Cardiac septum (tissue), 1 donor: ENCODE data around the gene TRIP10. TPM values are rescaled to one million over a fixed set of nuclear protein-coding genes. Genes with fewer than 3 reads are reported as not detected.
"Not testable (repeated sequence)": the region's sequence is repeated elsewhere in the genome, so short reads cannot be mapped to it uniquely, and the experiment has no call there.

Source experiments
- DNase-seq: peaks from one replicate; pipeline ENCODE4 v3.0.0-alpha.2; 2020; ENCODE audit warnings: low spot score
- intact Hi-C: fragments of 100-400 bp; cut with DNase I; formaldehyde crosslinking; loops from one replicate; pipeline ENCODE4 v1.14.0; 2022
- long read RNA-seq: library from polyadenylated mRNA; unstranded; transcript quantifications from one replicate; pipeline ENCODE4 v2.0.0, GENCODE V29; 2021
- total RNA-seq: library from RNA; stranded (reverse); fragmentation: NEBNext Ultra II Directional; extraction: Animal tissue kit (Norgen Biotek cat#: 25700); gene quantifications from one replicate; pipeline ENCODE4 v1.2.1, GENCODE V29; 2021
- donor health status: DM: no; HTN: no; CAD: no.

Gene TRIP10, protein sequence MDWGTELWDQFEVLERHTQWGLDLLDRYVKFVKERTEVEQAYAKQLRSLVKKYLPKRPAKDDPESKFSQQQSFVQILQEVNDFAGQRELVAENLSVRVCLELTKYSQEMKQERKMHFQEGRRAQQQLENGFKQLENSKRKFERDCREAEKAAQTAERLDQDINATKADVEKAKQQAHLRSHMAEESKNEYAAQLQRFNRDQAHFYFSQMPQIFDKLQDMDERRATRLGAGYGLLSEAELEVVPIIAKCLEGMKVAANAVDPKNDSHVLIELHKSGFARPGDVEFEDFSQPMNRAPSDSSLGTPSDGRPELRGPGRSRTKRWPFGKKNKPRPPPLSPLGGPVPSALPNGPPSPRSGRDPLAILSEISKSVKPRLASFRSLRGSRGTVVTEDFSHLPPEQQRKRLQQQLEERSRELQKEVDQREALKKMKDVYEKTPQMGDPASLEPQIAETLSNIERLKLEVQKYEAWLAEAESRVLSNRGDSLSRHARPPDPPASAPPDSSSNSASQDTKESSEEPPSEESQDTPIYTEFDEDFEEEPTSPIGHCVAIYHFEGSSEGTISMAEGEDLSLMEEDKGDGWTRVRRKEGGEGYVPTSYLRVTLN
- 86.1 TPM for total RNA-seq
- long read RNA-seq, transcript TRIP10-202 (14 exons, 2,035 nt), result minor isoform, 31 of 154 reads
- long read RNA-seq, transcript TRIP10-201 (15 exons, 2,153 nt), result major isoform, 69 of 154 reads
- long read RNA-seq, partial matches to known transcripts, result 19 of 154 reads
- long read RNA-seq, other reads (novel, unspliced or antisense), result 35 of 154 reads

DNA sequence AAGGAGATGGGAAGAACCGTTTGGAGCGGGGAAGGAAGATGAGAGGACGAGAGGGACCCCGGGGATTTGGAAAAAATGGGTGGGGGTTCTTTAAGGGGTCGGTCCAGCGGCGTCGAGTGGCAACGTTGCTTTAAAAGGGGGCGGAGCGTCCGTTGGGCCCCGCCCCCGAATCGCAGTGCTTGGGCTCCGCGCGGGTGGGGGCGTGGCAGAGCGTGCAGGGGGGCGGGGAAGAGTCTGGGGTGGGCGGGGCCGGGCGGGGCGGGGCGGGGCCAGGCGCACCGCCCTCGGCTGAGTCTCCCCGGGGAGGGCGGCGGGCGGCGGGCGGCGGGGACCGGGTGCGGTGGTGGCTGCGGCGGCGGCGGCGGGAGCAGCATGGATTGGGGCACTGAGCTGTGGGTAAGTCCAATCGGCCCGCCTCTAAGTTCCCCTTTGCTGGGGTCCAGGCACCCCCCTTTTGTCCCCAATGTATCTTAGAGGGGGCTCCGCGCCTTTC, at the start of gene TRIP10:
TSS of gene TRIP10 (plus strand) at position 291 of the 493 bp plus-strand sequence. CDS start at position 373, 82 bp downstream.
- DNase-seq, result peak; percentile 92
- intact Hi-C loops, result loop anchor here (2.0 to 5.0 kb wide), 3 partner anchors 123 to 367 kb away; partner anchors contain the start of gene ALKBH7

DNA sequence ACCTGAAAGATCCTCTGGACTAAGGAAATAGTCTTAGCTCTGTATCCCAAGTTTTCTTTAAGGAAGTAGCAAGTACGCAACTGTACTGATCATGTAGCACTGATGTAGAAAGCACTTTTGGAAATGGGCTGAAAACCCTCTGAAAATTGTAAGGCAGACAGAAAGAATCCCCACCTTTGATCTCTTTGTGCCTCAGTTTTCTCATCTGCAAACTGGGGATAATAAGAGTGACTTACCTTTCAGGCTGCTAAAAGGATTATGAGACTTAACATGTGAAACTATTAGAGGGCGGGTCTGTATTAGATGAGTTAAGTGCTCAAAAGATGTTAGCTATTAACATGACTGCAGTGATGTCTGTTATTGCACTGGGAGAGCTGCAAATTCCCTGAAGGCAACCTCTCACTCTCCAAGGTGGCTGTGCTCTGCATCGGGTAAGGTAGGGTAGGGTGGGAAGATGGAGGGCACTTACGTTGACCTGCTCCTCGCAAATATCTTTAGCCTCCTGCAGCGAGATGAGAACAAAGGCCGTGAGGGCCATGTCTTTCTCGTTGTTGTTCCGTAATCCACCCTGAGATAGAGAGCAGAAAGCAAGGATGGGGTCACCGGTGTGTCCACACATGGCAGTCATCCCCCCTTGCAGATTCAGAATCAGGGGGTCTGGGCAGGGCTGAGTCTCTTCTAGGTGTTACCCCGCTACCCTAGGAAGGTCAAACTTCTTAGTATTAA, 49.2 kb upstream of the TRIP10 start:
- intact Hi-C loops, result no loop called here
- DNase-seq, result no peak

DNA sequence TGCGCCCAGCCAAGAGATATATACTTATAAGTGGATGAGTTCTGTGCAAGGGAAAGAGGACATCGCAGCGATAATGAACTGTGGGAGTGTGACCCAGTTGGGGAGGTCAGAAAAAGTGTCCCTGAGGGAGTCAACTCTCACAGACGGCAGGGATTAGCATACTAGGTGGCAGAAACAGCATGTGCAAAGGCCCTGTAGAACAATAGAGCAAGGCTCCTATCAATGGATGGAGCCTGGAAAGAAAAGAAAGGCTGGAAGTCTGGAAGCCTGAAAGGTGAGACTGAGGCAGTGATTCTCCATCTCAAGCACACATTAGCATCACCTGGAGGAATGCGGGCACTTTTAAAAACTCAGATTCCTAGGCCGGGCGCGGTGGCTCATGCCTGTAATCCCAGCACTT, 48.1 kb upstream of the TRIP10 start:
- intact Hi-C loops, result no loop called here
- DNase-seq, result no peak

DNA sequence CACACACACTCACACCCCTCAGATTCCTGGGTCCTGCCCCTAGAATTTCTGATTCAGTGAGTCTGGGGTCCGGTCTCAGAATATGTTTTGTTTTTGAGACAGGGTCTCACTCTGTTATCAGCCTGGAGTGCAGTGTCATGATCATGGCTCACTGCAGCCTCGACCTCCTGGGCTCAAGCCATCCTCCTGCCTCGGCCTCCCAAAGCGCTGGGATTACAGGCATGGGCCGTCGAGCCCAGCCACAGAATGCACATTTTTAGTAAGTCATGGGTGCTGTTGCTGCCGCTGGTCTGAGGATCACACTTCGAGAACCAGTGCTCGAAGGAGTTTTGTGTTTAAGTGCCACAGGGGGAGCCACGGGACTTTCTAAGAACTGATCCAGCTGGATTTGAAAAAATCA, 47.5 kb upstream of the TRIP10 start:
- intact Hi-C loops, result no loop called here
- no peak for DNase-seq

DNA sequence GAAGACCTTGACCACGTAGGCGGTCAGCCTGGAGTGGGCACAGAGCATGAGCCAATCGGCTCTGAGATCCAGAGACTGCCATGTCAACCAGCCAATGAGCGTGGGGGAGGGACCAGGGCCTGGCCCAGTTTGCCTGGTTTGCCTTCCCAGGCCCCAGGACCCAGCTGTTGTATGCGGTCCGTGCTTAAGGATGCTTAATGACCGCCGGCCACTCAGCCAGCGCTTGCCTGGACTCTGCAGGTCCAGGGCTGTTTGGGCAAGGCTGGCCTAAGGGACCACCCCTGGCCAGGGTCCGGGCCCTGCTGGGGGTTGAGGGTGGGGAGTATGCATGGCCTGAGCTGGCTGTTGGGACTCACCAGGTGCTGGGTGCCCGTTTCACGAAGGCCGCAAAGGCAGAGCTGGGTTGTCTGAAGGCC, 46.4 kb upstream of the TRIP10 start:
- DNase-seq, result no peak
- intact Hi-C loops, result no loop called here

DNA sequence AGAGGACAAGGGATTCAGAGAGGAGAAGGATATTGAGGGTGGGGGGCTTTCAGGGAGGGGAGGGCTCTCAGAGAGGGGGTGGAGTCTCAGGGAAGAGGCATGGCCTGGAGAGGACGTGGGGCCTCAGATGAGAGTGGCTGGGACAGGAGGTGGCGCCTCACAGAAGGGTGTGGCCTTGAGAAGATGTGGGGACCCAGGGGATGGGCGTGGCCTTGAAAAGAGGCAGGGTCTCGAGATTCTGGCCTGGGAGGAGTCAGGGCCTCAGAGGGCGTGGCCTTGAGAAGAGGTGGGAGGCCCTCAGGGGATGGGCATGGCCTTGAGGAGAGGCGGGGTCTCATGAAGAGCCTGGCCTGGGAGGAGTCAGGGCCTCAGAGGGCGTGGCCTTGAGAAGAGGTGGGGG, 45.8 kb upstream of the TRIP10 start:
- intact Hi-C loops, result no loop called here
- no peak for DNase-seq

DNA sequence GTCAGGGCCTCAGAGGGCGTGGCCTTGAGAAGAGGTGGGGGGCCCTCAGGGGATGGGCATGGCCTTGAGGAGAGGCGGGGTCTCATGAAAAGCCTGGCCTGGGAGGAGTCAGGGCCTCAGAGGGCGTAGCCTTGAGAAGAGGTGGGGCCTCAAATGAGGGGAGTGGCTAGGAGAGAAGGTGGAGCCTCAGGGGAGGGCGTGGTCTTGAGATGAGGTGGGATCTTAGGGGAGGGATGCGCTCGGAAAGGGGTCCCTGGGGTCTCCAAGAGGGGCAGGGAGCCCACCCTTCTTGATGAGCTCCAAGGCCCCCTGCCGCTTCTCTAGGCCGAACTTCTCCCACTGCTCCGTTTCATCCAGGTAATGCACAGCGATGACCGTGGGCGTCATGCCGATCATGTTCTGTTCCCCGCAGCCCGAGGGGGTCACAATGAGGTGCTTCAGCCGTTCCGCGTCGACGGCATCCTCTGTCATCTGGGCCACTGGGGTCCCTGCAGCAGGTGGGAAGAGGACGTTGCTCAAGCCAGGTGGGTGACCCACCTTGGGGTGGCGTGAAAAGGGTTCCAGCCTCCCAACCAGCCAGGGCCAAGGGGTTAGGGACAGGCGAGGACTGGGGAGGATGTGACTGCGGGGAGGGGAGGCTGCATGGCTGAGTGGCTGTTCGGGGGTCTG, 45.2 kb upstream of the TRIP10 start:
- intact Hi-C loops, result no loop called here
- DNase-seq, result no peak

DNA sequence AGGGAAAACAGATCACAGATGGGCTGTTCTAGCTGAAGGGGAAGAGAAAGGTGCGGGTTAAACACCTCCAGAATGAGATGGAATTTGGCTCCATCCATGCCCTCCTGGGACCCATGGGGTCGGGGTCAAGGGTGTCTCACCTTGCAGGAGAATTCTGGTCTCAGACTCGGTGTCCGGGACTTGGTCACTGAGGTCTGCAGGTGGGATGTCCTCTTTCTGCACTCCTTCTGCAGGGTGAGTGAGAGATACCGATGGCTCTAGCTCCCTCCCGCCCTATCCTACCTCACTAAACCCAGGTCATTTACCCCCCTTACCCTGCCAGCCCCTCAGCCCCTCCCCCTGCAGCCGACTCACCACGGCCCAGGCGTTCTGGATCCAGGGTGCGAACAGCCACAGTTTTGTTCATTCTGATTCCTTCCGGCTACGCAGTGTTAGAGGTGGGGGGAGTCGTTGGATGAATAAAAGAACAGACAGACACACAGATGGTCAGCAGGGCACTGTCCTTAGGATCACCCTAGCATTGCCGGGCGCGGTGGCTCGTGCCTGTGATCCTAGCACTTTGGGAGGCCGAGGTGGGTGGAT, 43.1 kb upstream of the TRIP10 start:
- DNase-seq, result no peak
- intact Hi-C loops, result no loop called here

DNA sequence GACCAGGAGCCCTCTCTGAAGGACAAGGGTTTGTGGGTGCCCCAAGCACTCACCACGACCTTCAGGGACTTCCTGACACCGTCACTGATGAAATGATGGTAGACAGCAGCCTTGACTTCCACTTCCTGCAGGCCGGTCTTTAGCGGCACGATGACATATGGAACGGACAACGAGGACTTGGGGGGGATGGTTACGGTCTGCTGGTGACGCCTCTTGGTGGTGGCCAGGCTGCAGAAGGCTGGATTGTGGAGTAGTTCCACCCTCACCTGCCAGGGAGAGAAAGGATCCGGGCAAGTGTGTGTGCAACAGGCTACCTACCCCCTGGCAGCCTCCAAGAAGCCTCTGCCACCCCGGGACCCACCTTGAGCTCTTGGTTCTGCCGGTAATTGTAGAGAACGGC, 42.2 kb upstream of the TRIP10 start:
- no peak for DNase-seq
- intact Hi-C loops, result no loop called here

DNA sequence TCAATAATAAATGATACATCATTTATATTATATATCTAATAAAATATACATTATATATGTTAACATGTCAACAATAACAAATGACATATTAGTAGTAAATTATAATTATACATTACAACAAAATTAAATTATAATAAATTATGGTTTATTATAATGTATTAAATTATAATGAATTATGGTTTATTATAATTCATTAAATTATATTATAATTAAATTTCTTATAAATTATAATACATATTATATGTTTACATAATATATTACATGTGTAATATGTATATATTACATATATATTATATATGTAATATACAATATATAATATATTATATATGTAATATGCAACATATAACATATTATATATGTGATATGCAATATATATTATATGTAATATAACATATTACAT, 39.5 kb upstream of the TRIP10 start:
- intact Hi-C loops, result no loop called here
- DNase-seq, result no peak

DNA sequence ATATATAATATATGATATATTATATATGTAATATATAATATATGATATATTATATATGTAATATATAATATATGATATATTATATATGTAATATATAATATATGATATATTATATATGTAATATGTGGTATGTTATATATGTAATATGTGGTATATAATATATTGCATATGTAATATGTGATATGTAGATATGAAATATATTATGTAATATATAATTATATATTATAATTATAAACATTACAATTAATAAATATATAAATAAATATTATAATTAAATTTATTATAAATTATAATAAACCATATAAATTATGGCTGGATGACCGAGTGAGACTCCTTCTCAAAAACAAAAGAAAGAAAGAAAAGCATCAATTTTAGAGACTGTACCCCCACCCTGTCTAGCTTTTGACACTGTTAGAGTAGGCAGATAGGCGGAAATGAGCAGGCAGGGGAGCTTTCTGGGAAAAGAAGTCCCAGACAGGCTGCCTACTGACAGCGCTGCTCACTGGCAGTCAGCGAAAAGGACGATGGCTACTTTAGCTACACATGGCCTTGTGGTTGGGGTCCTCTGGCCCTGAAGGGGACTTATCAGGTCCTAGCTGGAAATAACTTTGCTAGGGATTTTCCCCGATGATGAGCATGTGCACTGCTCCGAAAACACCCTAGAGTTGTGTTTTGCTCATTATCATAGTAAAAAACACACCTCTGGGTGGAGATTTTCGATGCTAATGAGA, 38.7 kb upstream of the TRIP10 start:
- intact Hi-C loops, result no loop called here
- no peak for DNase-seq

DNA sequence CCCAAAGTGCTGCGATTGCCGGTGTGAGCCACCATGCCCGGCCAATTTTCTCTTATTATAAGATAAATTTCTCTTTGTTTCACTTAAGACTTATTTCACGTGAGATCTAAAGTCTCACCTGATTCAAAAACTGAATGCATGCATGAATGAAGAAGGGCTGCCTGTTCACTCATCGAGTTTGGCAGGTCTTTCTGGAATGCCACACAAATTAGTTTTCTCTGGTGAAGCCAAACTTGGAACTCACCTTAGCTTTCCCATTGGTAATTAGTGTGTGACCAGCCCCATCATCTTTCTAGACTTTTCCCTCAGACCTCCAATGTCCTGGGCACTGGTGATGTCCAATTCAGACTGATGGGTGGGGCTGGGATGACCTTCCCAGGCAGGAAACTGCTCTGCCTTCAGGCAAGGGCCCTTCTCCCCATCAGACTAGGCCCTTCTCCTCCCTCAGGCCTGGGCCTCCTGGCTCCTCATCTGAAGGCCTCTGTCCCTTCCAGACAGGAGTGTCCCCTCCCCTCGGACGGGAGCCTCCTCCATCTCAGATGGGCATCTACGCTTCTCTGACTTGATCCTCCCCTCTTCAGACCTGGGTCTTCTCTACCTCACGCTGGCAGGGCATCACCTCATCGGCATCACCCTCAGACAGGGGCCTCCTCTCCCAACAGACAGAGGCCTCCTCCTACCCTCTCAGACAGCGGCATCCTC, 33.4 kb upstream of the TRIP10 start:
- no peak for DNase-seq

DNA sequence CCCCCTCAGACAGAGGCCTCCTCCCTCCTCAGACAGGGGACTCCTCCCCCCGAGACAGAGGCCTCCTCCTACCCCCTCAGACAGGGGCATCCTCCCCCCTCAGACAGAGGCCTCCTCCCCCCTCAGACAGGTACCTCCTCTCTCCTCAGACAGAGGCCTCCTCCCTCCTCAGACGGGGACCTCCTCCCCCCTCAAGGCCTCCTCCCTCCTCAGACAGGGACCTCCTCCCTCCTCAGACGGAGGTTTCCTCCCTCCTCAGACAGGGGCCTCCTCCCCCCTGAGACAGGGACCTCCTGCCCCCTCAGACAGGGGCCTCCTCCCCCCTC, 32.9 kb upstream of the TRIP10 start:
- intact Hi-C loops, result no loop called here
- DNase-seq, result no peak

More for the DNA sequence above, 33.4 kb upstream of the TRIP10 start:
- intact Hi-C loops, result no loop called here

DNA sequence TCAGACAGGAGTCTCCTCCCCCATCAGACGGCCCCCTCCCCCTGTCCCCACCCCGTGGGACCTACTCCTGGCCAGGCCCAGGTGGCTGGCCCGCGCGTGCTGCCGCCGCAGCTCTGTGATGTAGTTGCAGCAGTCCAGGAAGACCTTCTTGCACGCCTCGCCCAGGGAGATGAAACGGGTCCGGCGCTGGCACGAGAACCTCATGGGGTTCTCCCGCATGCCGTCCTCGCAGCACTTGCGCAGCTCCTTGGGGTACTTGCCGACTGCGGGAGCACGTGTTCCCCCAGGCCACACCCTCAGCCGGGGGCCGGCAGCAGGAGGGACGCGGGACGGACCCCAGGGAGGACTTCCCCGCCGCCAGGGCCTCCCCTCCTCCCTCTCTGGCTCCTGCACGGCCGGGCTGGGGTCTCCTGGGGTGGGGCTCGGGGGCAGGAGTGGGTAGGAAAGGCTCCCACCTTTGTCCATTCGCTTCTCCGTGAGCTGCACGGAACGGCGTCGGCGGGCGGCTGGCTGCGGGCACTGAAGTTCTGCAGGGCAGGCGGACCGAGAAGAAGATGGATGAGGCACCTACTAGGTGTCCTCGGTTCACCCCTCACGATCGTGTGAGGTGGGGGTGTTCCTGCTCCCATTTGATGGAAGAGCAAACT, 32.3 kb upstream of the TRIP10 start:
- no peak for DNase-seq
- intact Hi-C loops, result no loop called here

DNA sequence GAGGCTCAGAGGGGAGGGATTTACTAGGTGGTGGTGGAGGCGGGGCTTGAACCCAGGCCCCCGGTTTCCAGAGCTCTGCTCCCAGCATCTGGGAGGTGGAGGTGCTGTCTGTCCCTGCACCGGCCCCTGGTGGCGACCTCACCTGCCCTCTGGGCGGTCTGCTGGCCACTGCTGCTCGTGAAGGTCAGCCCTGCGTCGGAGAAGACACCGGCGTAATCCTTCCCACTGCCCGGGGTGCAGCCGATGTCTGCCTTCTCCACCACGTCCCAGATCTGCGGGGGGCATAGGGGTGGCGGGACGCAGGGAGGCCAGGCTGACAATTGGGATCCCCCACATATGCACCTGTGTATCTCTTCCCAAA, 31.8 kb upstream of the TRIP10 start:
- intact Hi-C loops, result no loop called here
- no peak for DNase-seq

DNA sequence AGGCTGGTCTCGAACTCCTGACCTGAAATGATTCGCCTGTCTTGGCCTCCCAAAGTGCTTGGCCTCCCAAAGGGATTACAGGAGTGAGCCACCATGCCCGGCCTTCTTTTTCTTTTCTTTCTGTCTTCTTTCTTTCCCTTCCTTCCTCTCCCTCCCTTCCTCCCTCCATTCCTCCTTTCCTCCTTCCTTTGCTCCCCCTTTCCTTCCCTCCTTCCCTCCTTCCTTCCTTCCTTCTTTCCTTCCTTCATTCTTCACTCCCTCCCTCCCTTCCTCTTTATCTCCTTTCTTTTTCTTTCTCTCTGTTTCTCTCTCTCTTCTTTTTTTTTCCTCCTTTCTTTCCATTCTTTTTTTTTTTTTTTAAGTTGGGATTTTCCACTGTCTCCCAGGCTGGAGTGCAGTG, 31.1 kb upstream of the TRIP10 start:
- intact Hi-C loops, result no loop called here

DNA sequence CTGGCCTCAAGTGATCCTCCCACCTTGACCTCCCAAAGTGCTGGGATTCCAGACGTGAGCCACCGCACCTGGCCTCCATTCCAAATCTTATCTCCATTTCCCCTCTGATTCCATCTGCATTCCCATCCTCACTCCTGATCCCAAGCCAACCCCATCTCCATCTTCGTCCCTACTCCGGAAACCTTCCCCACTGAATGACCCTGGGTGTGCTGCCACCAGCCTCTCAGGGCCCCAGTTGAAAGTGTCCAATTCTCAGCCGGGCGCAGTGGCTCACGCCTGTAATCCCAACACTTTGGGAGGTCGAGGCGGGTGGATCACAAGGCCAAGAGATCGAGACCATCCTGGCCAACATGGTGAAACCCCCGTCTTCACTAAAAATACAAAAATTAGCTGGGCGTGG, 30.6 kb upstream of the TRIP10 start:
- DNase-seq, intact Hi-C loops: not testable (repeated sequence)

More for the DNA sequence above, 31.1 kb upstream of the TRIP10 start:
- no peak for DNase-seq

DNA sequence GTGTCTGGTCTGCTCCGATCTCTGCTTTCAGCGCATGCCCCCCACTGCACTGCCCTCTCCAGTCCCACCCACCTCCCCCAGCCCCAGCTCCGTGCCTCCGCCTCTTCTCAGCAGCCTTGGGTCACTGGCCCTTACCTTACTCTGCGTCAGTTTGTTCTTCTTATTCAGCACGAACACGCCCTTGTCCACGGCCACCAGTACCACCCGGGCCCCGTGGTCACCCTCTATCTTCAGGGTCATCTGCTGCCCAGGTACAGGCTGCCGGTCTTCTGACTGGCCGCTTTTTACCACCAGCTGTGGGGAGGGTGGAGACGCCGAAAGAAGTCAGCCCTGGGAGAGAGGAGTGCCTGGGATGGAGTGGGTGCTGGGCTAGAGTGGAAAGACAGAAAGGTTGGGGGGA, 29.9 kb upstream of the TRIP10 start:
- no peak for DNase-seq
- intact Hi-C loops, result no loop called here
